NCI-H1105 treated with DMSO at 0.1 percent for 48 hours (cell line): ENCODE data around the gene EP400.
"Not testable (repeated sequence)": the region's sequence is repeated elsewhere in the genome, so short reads cannot be mapped to it uniquely, and the experiment has no call there.

ENCODE experiments used
- DNase-seq: peaks from one replicate; lab custom pipeline; 2025; lab: John Stamatoyannopoulos, UW

Gene EP400

DNA sequence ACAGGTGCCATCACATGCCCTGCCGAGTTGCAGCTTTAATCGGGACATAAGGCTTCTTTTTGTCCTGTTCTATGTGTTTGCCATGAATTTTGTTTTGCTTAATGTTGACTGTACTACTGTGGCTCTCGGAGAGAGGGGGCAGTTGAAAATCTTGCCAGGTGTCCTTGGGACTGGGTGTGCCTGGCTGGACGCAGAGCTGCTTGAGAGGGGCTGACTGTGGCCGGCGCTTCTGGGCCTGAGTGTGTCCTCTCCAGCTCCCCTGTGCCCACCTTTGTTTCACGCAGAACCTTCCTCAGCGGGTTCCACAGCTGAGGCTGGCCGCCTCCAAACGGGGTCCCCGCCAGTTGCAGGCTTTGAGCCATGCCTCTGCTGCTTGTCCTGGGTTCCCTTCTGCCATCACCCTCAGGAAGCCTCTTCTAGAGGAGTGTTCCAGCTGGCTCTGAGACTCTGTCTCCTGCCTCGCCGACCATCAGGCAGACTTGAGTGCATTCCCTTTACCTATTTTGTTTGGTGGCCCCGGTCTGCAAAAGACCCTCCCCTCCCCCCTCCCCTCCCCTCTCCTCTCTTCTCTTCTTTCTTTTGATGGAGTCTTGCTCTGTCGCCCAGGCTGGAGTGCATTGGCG lies 144.6 kb downstream of the EP400 start:
- no peak for DNase-seq

DNA sequence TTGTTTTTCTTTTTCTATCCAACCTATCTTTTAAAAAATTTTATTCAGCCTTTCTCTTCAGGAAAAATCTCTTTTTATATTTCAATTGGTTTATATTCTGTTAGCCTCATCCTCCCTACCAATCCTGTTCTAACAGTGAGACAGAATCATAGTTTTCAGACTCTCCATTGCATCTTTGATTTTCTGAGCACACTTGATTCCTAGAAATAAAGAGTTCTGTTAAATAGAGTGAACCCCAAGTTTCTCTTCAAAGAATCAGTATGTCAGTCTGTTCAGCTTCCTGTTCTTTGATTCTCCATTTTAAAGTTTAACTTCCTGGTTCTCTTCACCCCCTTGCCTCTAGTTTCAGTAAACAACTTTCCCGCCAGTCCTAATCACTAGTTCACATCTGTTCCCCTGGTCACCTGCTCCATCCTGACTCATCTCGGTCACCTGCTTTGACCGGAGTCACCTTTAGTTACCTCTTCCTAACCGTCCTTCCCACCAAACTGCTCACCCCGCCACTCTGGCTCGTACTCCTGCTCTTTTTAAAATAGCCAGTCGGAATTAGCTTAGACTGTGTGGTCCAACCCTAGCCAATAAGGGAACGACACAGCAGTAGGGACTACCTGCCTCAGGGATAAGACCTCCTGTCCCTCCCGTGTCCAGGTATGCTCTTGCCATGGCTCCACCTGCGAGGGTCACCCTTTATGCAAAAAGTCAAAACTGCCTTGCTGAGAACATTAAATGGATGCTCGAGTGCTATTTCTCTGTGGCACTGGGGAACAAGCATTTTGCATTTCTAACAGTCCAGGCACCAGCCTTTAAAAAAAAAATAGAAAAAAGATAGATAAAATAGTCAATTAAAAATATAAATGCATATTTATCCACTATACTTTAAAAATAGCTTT lies 146.0 kb downstream of the EP400 start:
- no peak for DNase-seq

DNA sequence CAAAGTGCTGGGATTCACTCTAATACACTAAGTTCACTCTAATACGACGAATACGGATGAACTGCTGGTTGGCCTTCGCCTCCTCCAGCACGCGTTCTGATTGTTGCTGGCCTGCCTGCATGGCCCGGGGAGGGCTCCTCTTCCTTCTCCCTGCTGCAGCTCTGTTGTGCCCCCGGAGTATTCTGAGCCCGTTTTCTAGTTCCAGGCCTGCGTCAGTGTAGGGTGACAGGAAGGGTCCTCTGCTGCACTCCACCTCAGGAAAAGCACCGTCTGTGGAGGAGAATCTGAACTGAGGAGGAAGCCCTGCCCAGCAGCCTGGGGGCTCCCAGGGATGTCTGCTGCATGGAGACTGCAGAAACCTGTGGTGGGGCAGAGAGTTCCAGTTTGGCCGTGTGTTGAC lies 150.0 kb downstream of the EP400 start:
- DNase-seq = no peak

DNA sequence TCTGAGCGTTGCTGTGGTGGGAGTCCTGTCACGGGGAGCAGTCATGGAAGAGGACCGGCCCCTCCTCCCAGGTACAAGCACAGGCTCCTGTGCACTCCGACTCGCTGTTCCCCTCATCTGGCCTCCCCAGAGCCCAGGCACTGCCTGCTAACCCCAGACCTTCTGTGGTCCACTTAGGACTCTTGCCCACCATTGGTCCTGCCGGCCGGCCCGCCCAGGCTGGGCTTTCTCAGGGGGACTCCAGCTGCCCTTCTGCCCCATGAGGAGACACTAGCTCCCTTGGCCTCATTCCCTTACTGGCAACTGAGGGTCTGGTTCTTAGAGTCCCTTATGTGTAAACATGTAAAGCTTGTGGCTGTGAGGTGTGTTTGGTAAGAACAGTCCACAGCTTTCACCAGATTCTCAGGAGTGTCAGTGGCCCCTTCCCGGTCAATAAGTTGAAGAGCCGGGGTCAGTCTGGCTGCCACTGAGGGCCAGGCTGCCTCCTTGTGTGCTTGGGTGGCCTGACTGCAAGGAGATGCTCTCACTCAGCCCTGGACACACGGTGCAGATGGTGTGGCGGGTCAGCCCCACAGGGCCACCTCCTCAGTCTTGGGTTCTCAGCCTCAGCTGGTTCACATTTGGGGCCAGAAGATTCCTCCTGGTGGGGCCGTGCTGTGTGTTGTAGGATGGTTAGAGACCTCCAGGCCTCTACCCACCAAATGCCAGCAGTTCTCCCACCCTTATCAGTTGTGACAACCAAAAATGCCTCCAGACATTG lies 150.7 kb downstream of the EP400 start:
- no peak for DNase-seq

DNA sequence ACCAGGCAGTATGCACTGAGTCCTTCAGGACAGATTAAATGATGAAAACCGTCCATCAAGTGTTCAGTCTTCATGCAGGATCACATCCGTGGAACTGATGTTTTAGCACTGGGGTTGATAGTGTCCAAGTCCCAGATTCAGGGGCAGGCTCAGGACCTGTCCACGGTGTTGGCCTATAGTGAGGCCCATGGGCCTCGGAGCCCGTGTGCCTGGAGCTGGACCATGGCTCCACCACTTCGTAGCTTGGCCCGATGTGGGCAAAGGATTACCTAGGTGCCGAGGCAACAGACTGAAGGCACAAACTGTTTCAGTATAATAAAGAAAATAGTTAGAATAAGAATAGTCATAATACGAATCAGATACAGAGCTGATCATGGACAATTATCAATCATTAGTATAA lies 152.6 kb downstream of the EP400 start:
- no peak for DNase-seq

DNA sequence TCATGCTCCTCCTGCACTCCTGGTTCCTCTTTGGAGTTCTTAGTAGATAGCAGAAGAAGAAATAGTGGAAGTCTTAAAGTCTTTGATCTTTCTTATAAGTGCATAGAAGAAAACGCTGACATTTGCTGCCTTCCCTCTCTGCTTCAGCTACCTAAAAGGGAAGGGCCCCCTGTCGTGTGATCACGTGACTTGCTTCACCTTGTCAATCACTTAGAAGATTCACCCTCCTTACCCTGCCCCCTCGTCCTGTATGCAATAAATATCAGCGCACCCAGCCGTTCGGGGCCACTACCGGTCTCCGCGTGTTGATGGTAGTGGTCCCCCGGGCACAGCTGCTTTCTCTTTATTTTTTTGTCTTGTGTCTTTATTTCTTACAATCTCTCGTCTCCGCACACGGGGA lies 153.3 kb downstream of the EP400 start:
- not testable (repeated sequence) for DNase-seq

DNA sequence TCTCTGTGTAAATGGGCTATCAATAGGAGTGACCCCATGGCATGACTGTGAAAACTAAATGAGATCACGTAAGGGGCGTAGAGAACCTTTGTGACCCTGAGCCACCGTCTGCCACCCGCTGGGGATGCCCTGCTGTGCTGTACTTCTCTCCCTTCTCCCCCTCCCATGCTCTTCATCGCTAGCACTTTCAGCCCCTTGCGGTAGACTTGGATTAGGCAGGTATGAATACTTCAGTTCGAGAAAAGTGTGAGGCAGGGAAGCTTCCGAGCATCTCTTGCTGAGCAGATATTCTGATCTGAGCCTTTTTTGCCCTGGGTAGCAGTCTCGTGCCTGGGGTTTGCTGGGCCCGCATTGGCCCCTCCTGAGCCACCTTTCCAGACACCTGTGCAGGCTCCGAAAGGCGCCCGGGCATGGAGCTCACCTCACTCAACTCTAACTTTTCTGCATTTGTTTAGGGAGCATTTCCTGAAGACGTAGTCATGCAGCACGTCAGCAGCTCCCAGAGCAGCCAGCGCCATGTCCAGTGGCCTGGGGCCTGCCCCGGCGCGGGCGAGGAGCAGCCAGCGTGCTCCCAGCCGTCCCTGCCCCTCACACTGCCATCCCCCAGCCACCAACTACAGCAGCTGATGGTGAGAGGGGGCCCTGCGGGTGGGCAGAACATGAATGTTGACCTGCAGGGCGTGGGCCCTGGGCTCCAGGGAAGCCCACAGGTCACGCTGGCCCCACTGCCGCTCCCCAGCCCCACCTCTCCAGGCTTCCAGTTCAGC lies 154.0 kb downstream of the EP400 start:
- DNase-seq = no peak

DNA sequence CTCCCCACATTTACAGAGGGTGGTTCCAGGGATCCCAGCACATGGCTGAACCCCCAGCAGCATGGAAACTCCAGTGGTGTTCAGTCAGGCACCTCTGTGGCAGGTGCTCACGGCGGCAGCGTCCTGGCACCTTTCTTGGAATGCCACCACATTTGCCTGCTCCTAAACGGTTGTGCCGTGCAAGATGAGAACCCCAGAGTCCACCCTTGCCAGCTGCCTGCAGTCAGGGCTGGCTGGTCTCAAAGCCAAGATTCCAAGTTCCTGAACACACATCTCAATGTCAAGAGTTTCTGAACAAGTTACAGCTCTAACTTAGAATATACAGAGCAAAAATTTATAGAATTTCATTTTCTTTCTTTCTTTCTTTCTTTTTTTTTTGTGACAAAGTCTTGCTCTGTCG lies 155.7 kb downstream of the EP400 start:
- DNase-seq = no peak

DNA sequence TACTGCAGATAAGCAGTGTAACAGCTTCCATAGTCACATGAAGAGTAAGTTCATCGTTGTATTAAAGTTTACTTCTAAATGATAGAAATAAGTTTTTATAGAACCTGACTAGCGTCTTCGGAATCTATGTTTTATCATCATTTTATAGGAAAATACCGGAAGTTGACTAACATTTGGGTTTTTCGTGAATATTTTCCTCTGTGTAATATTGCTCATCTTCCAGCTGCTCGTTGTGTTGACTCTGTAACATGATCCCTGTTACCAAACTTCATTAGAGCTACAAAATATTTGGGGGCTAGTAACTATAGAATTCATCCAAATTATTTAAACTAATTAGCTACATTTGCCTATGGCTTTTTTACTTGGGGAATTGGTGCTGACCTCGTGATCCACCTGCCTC lies 157.2 kb downstream of the EP400 start:
- no peak for DNase-seq

DNA sequence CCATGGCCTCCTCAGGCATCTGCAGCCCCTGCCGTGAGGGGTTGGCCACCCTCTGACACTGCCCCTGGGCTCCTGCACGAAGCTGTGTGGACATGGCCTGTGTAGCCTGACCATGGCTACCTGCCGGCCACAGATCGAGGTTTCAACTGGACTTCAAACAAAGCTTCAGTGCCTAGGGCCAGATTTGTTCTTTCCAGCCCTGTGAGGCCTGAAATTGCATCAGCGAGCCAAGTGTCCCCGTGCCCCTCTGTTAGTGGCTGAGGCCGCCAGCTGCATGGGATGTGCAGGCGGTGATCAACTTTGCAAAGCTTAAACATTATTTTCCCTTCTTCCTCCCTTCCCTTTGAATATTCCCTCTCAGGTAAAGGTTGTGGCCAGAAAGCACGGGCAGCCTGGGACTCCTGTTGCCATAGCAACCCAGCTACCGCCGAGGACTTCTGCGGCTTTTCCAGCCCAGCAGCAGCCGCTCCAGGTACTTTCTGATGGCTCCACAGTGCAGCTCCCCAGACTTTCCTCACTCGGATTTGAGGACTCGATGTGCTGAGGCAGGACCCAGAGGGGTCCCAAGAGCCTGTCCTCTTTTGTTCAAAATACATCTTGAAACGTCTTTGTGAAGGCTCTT lies 158.6 kb downstream of the EP400 start:
- DNase-seq = no peak

DNA sequence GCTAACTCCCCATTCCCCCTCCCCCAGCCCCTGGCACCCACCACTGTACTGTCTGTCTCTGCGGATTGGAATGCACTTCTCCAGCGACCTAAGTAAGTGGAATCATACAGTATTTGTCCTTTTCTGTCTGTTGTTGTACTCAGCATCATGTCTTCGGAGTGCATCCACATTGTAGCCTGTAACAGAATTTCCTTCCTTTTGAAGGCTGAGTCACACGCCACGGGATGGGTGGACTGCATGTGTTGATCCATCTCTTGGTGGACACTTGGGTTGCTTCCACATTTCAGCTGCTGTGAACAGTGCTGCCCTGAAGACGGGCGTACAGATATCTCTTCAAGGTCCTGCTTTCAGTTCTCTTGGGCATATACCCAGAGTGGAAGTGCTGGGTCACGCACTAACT lies 160.0 kb downstream of the EP400 start:
- no peak for DNase-seq

DNA sequence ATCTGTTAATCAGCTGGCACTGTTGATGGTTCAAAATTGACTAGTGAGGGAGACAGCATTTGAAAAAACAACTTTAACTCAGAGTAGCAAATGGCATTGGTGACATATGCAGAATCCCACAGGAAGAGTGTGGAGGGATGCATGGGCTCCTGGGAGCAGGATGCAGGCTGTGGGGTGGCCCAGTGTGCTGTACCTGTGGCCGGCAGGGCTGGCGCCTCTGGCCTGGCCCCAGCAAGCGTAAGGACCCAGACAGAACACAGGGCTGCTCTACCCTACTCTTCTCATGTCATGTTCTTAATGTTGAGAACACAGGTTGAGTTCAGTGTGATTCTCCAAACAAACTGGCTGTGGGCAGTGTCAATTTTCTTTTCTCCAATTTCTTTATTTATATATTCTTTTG lies 160.9 kb downstream of the EP400 start:
- no peak for DNase-seq

DNA sequence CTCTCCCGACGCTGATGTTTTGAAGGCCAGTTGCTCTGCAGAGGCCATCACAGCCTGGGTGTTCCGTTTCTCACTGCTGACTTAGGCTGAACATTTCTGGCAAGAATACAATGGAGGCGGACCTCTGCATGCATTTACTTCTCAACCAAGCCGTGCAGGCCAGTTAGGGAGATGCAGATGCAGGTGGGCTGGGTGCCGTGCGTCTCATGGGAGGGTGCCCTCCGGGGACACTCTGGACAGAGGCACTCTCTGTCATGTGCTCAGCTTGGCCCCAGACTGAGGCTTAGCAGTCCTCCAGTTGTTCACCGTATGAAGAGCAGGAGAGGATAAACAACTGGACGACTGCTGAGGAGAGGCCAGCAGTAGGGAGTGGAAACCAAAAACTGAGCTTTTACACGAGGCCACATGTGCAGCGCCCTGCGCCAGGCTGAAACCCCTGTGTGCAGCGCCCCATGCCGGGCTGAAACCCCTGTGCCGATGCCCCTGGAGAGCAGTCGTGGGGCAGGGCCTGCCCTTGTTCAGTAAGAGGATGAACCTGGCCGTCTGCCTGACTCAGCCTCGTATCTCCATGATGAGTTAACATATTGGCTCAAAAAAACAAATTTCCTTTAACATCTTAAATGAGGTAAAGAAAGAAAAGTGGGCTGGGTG lies 162.0 kb downstream of the EP400 start:
- no peak for DNase-seq

DNA sequence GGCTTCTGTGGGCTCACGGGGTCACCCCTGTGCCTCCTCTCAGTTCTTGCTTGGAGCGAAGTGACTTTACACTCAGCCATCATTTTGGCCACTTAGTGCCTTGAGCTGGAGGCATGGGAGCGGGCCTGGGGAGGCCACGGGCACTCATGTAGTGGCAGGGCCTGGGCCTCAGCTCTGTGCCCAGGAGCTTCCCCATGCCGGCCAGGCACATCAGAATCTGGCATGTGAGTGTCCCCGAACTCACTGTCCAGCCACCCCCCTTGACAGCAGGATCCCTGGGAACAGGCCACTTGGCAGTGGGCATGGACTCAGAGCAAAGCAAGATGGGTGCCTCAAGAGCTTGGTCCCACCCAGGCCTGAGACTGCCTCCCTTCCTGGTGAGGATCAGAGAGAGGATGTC lies 164.9 kb downstream of the EP400 start:
- no peak for DNase-seq

DNA sequence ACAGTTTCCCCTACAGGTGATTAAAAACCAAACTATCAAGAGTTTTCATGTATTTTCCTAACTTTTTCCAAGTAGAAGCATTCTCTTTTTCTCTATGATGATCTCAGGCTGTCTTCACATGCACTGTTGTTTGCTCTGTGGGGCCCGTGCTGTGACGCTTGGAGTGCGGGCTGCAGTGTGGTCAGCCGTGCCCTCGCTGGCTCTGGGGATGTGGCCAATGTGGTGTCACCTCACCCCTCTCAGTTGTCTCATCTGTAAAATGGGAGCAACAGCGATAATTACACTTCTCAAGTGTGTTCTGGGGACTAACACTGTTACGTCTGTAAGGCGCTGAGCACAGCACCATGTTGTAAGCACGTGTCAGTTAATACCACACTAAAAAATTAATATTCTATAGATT lies 165.8 kb downstream of the EP400 start:
- DNase-seq = no peak

DNA sequence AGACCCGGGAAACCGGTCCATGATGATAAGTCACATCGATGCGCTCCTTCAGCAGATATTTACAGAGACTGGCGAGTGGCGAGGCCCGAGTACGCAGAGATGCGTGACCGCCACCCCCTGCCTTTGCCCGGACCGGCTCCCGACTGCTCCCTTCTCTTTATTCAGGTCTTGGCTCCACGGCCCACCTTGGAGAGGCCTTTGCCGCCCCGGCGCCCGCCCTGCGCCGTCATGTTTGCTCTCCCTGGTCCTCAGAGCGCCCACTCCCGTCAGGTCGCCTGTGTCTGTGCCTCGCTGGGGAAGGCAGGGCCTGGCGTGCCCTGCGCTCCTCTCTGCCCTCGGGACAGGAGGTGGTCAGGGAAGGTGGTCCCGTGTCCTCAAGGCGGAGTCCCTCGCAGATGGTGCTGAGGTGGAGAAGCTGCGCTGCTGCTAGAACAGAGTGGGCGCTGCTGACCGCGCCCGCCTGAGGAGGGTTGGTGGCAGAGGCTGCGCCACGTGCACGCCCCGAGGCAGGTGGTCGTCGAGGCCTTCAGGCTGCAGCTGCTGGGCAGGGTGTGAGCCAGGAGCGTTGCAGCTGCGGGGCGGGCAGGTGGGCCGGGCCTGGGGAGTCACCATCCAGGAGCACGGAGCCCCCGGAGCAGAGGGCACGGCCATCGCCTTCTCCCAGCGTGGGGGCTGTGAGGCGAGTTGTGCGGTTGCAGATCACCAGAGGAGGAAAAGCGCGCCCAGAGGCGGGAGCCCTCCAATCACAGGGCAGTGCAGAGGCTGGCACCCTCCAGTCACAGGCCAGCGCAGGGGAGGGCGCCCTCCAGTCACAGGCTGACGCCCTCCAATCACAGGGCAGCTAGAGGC lies 167.2 kb downstream of the EP400 start:
- DNase-seq = no peak

DNA sequence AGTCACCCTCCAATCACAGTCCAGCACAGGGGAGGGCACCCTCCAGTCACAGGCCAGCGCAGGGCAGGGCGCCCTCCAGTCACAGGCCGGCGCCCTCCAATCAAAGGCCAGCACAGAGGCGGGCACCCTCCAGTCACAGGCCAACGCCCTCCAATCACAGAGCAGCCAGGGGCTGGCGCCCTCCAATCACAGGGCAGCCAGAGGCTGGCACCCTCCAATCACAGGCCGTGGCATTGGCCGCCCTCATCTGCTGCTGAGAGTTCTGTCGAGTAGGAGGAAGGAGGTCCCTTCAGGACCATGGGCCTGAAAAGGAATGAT lies 167.8 kb downstream of the EP400 start:
- DNase-seq = no peak

DNA sequence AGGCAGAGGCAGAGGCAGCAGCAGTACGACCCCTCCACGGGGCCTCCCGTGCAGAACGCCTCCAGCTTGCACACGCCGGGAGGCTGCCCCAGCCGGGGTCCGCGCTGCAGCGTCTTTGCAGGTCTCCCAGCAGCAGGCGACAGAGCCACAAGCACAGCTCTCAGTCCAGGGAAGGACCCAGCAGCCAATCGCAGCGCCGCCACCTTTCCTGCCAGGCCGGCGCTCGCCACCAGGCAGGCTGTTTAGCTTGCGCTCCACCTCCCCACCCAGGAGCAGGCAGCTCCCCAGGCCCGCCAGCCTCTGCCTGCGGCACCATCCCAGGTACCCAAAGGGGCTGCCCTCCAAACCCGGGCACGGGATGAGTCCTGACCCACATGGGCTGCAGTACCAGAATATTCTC lies 169.1 kb downstream of the EP400 start:
- no peak for DNase-seq

DNA sequence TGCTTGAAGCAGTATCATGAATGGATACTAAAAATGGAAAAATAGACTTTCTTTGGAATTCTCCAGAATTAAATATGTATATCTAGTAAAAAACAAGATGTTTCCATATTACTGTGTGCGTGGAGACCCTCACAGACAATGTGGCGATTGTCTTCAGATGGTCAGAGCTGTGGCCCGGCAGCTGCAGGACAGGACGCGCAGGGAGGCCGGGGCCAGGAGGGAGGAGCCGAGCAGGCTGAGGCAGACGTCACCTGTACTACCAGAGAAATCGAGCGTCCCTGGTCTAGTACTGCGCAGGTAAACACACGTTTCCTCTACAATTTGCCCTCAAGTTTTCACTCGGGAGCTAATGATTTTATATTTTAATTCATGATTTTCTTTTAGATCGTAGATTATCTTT lies 171.5 kb downstream of the EP400 start:
- no peak for DNase-seq

DNA sequence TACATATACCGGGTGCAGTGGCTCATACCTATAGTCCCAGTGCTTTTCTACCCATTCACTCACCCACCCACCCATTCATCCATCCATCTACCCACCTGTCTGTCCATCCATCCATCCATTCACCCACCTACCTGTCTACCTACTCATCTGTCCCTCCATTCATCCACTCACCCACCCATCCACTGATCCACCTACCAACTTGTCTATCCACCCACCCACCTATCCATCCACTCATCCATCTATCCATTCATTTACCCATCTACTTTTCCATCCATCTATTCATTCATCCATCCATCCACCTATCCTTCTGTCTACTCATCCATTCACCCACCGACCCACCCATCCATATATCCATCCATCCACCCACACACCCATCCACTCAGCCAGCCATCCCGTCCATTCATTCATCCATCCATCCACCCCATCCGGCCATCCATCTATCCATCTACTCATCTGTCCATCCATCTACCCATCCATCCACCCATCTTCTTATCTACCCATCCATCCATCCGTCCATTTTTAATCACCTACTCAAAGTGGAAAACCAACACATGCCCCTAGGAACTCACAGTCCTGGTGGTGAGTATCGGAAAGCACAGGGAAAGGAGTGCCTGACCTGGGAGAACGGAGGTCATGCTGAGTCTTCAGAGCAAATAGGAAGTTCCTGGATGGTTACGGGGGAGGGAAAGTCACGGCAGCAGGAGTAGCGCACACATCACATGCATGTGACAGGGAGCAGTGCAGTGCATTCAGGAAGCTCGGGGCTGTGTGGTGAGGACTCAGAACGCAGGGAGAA lies 174.4 kb downstream of the EP400 start:
- DNase-seq = no peak
